SKM-1 treated with dmso at 0.1 percent for 144 hours (cell line): ENCODE results near the gene MYO18B.

ENCODE experiments used
- DNase-seq: peaks from one replicate; lab custom pipeline; 2025; ENCODE audit not compliant: unreplicated experiment; lab: John Stamatoyannopoulos, UW

Gene MYO18B

GRCh38 chr22:25898707-25899365 lies 156.8 kb downstream of the MYO18B start:
- DNase-seq, result no peak

- DNase-seq, result no peak
These were observed 157.6 kb downstream of the MYO18B start for GRCh38 chr22:25899566-25899965.

GRCh38 chr22:25900390-25900789 lies 158.4 kb downstream of the MYO18B start:
- DNase-seq, result no peak

- no peak for DNase-seq
These were observed 158.9 kb downstream of the MYO18B start for GRCh38 chr22:25900880-25901279.

DNA sequence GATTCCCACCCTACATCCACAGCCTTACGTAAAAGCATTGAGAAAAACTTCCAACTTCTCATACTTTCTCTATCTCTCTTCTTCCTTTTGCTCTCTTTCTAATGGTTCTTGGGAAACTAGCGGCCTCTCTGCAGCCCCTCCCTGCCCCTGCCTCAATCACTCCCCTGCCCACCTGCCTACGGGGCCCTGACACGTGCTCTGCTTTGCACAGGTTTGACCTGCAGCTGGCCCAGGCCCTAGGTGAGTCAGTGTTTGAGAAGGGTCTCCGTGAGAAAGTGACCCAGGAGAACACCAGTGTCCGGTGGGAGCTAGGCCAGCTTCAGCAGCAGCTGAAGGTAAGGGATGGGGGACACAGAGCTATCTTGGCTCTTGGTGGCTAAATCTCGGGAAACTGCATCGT lies 160.4 kb downstream of the MYO18B start:
- DNase-seq, result no peak

DNA sequence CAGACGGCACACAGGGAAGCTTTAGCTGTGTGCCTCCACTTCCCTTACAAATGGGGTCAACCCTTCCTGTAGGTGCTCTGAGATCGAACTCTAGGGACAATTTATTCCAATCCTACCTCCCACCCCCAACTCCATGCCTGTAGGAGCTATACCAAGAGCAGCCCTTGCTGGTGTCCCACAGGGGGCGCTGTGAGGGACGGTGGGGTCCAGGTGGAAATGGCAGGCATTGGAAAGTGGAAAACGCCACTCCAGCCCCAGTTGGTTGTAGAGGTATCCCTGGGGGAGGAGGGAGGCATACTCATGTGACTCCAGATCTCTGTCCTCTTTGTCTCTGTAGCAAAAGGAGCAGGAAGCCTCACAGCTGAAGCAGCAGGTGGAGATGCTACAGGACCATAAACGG lies 161.3 kb downstream of the MYO18B start:
- no peak for DNase-seq

DNA sequence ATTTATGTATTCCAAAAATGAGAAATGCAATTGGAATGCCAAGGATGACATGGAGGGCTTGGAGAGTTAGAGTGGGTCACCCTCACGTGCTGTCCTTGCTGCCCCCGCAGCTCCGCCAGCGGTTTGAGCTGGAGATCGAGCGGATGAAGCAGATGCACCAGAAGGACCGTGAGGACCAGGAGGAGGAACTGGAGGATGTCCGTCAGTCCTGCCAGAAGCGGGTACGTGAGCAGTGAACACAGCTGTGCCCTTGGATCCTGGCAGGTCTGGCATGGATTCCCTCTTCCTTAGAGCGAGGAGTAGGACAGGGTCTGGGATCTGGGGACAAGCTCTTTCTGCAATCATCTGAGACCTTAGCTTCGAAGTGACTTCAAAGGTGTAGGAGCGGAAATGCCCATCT lies 166.2 kb downstream of the MYO18B start:
- DNase-seq, result no peak

GRCh38 chr22:25908755-25909154 lies 166.8 kb downstream of the MYO18B start:
- no peak for DNase-seq

DNA sequence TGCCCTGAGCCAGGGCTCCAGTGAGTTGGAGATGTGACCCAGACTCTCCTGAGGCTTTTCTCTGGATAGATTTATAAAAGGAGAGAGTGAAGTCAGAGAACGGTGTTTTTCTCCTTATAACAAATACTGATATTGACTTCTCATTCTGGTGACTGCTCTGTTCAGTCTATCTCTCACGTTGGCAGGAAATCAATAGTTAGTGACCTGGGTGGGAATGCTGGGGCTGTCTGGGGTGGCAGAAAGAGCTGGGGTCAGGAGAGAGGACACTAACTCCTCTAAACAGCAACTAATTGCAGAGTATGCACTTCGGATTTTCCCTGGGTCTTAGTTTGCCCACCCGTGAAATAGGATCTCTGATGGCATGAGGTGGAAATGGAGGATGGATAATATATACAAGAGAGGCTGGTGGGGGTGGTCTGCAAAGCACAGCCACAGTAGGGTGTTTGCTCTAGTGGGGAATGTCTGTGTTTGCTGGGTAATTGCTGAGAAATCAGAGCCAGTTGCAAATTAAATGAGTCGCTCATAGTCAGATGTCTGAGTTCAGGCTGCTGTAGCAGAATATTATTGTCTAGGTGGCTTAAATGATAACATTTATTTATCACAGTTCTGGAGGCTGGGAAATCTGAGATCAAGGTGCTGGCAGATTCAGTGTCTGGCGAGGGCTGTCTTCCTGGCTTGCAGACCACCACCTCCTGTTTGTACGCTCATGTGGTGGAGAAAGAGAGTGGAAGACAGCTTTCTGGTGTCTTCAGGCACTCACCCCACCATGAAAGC lies 167.8 kb downstream of the MYO18B start:
- DNase-seq, result no peak

DNA sequence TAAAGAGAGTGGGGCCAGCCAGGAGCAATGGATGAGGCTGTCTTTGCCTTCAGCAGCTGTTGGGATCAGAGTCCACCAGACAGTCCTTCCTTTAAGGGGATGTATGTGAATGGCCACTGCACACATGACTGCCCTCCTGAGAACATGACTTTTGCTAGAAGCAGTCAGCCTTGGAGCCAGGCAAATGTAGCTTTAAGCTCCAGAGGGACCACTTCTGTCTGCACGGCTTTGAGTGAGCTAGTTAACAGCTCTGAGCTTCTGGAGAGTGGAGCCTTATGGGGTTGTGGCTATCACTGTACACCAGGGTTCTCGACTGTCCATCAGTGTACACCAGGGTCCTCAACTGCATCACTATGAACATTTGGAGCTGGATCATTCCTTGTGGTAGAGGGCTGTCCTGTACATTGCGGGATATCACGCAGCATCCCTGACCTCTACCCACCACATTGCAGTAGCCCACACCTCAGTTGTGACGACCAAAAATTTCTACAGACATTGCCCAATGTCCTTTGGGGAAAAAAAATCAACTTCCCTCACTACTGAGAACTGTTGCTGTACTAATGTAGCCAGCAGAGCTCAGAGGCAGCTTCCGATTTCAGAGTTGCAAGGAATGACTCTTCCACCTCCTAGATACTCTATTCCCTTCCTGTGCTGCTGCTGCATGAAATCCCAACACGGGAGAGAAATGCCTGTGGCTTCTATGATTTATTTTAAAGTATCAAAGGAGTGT lies 169.4 kb downstream of the MYO18B start:
- DNase-seq, result no peak

- no peak for DNase-seq
These were observed 177.5 kb downstream of the MYO18B start for GRCh38 chr22:25919452-25919851.

DNA sequence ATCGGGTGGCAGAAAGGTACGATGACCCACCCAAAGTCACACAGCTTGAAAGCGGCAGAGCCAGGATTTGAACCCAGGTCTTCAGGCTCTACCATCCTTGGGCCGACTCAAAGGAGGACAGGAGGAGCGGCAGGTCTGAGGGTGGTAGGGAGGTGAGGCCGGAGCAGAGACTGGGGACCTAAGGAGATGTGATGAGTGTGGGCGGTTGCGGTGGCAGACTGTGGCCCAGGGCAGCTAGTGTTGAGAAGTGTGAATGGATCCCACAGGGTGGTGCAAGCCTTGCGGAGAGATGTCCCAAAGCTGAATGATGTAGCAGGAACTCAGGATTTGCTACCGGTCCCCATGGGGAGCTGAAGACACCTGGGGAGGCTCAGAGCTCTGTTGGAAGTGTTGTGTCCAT lies 180.2 kb downstream of the MYO18B start:
- no peak for DNase-seq

GRCh38 chr22:25923914-25924313 lies 181.9 kb downstream of the MYO18B start:
- no peak for DNase-seq

DNA sequence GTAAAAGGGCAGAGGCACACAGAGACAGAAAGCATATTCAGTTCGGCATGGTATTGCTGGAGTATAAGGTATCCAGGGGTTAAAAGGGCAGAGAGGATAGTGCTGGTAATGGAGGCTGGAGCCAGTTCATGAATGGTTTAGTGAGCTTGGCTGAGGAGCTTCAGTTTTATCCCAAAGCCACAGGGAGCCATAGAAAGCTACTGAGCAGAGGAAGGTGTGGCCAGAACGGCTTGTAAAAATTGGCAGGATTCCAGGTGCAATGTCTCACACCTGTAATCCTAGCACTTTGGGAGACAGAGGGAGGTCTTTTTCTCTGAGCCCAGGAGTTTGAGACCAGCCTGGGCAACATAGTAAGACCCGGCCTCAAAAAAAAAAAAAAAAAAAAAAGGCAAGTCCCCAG lies 186.1 kb downstream of the MYO18B start:
- no peak for DNase-seq

GRCh38 chr22:25929321-25929878 lies 187.4 kb downstream of the MYO18B start:
- no peak for DNase-seq

DNA sequence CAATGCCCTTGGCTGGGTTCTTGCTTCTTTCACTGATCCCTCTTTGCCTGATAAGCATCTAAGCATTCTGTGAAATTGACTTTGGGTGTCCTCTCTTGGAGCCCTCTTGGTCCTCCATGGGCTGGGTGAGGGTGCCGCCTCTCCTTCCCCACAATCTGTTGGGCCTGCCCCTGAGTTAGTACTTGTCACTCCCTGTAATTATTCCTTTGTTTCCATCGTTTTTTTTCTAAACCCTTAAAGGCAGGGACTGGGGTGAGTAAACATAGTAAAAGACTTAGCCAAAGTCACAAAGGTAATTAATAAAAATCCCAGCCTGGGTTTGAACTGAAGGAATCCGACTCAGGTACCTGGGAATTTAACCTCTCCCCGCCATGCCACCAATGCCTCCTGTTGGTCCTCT lies 188.1 kb downstream of the MYO18B start:
- DNase-seq, result no peak

GRCh38 chr22:25930788-25931310 lies 188.9 kb downstream of the MYO18B start:
- DNase-seq, result no peak

DNA sequence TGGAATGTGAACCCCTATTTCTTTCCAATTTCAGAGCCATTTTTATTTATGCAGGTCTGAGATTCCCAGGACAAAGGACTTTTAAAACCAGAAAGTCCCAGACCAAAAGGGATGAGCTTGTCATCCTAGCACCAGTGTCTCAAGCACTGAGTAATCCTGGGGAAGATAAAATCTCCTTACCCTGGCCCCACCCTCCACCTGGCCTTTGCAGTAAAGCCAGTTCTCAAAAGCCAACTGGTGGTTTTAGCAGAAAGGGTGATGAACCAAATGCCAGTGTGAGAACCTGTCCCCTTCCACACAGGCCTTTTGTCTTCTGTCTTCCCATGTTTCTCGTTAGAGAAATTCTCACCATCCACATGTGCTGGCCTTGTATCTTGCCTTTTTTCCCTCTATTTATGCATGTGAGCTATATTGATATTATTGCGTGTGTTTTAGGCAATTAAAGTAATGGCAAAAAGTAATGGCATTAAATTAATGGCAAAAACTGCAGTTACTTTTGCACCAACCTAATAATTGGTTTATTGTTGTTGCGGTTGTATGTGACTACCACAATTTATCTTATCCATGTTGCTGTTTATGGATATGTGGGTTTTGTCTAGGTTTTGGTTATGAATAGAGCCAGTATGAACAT lies 191.3 kb downstream of the MYO18B start:
- DNase-seq, result no peak

DNA sequence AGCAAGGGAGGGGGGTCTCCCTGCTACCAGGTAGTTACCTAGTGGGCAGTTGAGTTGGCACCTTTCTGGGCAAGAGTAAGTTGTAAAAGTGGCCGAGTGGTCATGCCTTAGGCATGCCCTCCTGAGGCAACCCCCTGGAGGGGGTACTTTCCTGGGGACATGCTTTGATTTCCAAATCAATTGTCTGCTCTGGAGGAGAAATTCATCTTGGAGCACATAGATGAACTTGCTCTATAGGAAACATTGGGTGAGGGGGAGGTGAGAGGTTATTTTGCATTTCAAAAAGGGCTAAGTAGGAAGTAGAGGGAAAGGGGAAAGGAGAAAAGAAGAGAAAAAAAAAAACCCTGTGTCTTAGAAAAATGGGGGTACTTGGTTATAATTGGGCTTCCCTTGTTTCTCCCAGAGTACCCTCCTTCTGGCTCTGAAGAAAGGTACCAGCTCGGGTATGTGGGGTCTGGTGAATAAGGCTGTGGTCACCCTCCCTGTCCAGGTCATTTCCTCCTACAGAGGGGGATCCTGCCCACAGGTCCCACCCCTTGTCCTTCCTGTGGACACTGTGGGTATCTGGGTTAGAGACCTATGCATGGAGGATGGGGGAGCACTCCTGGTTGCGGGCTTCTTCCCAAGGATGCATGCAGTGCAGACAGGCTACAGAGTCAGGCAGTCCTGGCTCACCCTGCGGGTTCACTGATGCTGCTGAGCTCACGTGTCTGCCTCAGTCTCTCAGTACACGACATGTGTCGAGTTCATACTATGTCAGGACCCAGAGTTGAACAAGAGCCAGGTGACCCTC lies 193.5 kb downstream of the MYO18B start:
- no peak for DNase-seq

GRCh38 chr22:25938151-25938550 lies 196.2 kb downstream of the MYO18B start:
- no peak for DNase-seq
